ENCODE measurements around the gene RALA.
A peak's percentile ranks its signal among the peaks of the same experiment; 100 is the strongest.

The RALA gene

DNA sequence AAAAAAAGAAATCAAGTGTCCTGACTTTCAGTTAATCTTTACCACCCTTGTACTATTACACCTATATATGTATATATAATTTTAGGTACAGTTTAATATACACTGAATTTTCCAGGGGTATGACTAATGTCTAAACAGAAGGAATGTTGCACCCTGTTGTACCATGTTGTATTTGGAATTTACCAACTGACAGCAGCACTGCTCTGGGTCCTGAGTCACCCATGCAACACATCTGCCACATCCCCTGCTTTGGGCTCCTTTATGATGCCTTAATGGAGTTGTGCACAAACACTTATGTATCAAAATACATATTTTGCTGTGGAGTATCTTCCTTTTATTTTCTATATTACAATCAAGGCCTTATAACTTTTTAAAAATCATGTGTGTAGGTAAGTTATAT is 36.0 kb upstream of the RALA start:
- TF ChIP-seq, protein P1, sequence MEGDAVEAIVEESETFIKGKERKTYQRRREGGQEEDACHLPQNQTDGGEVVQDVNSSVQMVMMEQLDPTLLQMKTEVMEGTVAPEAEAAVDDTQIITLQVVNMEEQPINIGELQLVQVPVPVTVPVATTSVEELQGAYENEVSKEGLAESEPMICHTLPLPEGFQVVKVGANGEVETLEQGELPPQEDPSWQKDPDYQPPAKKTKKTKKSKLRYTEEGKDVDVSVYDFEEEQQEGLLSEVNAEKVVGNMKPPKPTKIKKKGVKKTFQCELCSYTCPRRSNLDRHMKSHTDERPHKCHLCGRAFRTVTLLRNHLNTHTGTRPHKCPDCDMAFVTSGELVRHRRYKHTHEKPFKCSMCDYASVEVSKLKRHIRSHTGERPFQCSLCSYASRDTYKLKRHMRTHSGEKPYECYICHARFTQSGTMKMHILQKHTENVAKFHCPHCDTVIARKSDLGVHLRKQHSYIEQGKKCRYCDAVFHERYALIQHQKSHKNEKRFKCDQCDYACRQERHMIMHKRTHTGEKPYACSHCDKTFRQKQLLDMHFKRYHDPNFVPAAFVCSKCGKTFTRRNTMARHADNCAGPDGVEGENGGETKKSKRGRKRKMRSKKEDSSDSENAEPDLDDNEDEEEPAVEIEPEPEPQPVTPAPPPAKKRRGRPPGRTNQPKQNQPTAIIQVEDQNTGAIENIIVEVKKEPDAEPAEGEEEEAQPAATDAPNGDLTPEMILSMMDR (IDR thresholded peaks at IDR 0.05; ENCODE audit: extremely low read depth, missing control alignments) = no peak
- DNase-seq (ENCODE audit: low spot score) = no peak

DNA sequence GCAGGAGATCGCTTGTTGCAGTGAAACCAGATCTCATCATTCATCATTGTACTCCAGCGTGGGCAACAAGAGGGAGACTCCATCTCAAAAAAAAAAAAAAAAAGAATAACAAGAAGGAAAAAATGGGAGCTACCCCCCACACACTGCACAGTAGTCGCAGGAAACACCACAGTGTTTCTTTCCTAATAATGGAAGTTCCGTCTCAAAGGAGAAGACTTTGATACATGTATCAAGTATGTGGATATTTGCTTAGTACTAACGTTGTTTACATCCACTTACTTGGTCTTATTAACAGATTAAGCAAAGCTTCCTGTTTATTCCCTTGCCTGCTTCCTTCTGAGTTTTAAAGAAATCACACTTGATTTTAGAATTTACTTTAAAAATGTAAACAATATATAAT is 35.0 kb upstream of the RALA start:
- TF ChIP-seq, protein P1 (IDR thresholded peaks at IDR 0.05; ENCODE audit: extremely low read depth, missing control alignments) = no peak
- DNase-seq (ENCODE audit: low spot score) = no peak

DNA sequence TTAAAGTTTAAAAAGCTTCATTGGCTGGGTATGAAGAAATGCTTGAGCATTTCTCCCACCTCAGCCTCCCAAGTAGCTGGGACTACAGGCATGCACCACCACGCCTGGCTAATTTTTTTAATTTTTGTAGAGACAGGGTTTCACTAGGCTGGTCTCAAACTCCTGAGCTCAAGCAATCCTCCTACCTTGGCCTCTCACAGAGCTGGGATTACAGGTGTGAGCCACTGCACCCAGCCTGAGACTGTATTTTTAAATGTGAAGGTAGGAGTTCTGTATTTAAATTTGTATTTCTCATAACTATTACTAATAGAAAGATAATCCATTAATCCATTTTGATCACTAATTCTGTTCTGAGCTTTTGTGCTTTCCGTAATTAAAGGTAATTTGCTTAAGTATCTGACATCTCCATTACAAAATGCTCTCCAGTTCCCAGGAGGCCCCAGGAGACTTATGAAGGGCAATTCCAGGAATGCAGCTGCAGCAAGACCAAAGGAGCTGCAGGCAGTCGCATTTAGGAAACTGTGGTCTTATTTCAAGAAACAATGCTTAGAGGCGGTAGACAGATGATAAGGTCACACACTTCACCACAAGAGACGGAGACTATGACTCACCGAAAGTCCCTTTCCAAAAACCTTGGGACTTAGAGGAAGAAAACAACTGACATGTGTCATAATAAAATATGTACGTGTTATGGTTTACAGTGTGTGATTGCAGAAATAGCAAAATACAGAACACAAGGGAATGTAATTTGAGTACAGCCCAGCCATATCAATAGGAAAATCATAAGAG is 33.9 kb upstream of the RALA start:
- TF ChIP-seq, protein P1 (IDR thresholded peaks at IDR 0.05; ENCODE audit: extremely low read depth, missing control alignments) = no peak
- peak; percentile 61 for DNase-seq (ENCODE audit: low spot score)

DNA sequence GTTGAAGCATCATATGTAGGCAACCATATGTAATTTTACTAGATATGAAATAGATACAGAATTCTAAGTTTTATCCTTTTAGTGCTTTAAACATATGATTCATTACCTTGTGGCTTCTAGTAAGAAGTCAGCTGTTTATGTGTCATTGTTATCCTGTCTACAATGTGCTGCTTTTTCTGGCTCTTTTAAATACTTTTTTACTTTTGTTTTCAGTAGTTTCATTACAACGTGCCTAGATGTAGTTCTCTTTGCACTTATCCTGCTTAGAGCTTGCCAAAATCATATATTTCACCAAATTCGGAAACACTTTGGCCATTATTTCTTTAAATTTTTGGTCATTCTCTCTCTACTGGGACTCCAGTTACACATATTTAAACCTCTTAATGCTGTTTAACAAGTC is 30.8 kb upstream of the RALA start:
- no peak for DNase-seq (ENCODE audit: low spot score)
- TF ChIP-seq, protein P1 (IDR thresholded peaks at IDR 0.05; ENCODE audit: extremely low read depth, missing control alignments) = no peak

DNA sequence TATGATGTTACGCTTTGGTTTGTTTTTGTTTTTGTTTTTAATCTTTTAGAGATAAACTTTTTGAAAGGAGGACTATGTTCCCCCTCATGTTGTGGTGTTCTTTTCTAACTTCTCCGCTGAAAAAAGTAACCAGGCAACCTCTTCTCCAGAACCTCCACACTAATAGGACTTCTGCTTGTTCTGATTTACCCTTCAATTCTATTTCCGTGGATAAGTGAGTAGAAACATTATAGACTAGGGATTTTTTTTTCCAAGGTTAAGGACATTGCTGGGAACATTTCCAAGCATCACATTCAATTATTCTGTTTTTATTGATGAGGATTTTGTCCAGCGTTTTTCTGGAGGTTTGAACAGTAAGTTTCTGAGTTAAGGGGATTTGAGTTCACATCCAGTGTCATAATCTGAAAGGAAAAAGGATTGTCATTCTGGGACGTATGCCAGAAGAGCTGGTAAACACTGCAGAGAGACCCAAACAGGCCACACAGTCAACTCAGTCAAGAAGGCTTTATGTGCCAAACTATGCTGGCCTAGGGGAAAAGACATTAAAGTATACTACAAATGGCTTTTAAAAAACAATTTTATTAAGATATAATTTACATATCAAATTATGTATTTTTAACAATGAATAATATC is 28.3 kb upstream of the RALA start:
- DNase-seq (ENCODE audit: low spot score) = no peak
- TF ChIP-seq, protein P1 (IDR thresholded peaks at IDR 0.05; ENCODE audit: extremely low read depth, missing control alignments) = no peak

DNA sequence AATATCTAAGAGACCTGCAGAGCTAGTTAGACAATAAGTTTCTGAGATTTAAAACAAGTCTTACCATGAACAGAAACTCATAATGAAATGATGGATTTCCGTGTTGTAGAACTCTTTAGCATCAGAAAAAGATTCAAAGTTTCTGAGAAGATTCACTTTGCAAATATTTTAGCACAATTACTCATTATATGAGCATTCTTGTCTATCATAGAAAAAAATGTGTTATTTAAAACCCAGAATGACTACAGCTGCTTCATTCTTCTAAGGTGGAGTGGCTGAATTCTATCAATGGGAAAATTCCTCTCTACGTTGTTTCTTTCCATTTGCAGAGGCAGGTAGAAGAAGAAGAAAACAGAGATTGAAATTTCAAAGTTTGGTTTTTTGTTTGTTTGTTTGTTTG is 21.0 kb upstream of the RALA start:
- TF ChIP-seq, protein P1 (IDR thresholded peaks at IDR 0.05; ENCODE audit: extremely low read depth, missing control alignments) = no peak
- no peak for DNase-seq (ENCODE audit: low spot score)

DNA sequence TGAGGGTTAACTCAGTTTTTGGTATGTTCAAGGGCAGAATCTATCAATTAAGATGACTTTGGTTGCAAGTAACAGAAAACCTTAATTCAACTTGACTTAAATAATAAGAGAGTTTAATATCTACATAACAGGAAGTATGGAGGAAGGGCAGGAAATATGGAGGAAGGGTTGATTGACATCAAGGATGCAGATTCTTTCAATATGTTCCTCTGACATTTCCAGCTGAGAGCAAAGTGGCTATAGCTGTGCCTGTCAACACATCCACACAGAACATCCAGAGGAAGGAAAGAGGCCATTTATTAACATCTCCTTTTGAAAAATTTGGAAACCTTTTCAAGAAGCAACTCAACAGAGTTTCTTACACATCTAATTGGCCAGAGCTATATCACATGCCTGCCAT is 19.4 kb upstream of the RALA start:
- TF ChIP-seq, protein P1 (IDR thresholded peaks at IDR 0.05; ENCODE audit: extremely low read depth, missing control alignments) = no peak
- no peak for DNase-seq (ENCODE audit: low spot score)
